ENCODE results near the gene GUCA1A. TPM values are rescaled to one million over a fixed set of nuclear protein-coding genes. Genes with fewer than 3 reads are reported as not detected.

Gene GUCA1A
- total RNA-seq, 6 donors from 2014 or later, result not detected

- H3K27me3 ChIP-seq, result no peaks in the 10 kb centered on the region
- H3K4me3 ChIP-seq, result no peak overlapping the region
- H3K9me3 ChIP-seq, result no peaks in the 10 kb centered on the region
- no peak overlapping the region for H3K27ac ChIP-seq
- H3K36me3 ChIP-seq, result no peaks in the 10 kb centered on the region
- ATAC-seq (ENCODE audit: low FRiP score in 2 of 2), result no peak
- TF ChIP-seq EP300 (IDR thresholded peaks at IDR 0.05) (no peak), CTCF (IDR thresholded peaks at IDR 0.05) (no peak), POLR2AphosphoS5 (IDR thresholded peaks at IDR 0.05) (no peak), POLR2A (IDR thresholded peaks at IDR 0.05) (no peak)
- WGBS, 2 donors, result 87 to 100% methylated on average over 3 to 4 of the region's 4 CpGs
- DNase-seq, result no peak
- H3K4me1 ChIP-seq, result peaks cover 0 to 10% (median 0%) of the 10 kb centered on the region in 4 donors
Measured at GRCh38 chr6:42133926-42134325, 39.2 kb upstream of the GUCA1A start.

GRCh38 chr6:42135161-42135560 lies 38.0 kb upstream of the GUCA1A start:
- TF ChIP-seq POLR2AphosphoS5 (IDR thresholded peaks at IDR 0.05) (no peak), CTCF (IDR thresholded peaks at IDR 0.05) (no peak), EP300 (IDR thresholded peaks at IDR 0.05) (no peak), POLR2A (IDR thresholded peaks at IDR 0.05) (no peak)
- H3K4me1 ChIP-seq, result peaks cover 0 to 13% (median 7%) of the 10 kb centered on the region in 4 donors
- 92 to 94% methylated on average over 9 to 12 of the region's 12 CpGs for WGBS, 2 donors
- DNase-seq (no peak), ATAC-seq (ENCODE audit: low FRiP score in 2 of 2) (no peak)
- no peaks in the 10 kb centered on the region for H3K36me3 ChIP-seq
- H3K27ac ChIP-seq, result no peak overlapping the region
- no peak overlapping the region for H3K4me3 ChIP-seq
- H3K9me3 ChIP-seq, result no peaks in the 10 kb centered on the region
- no peaks in the 10 kb centered on the region for H3K27me3 ChIP-seq

GRCh38 chr6:42135722-42136121 lies 37.4 kb upstream of the GUCA1A start:
- DNase-seq, result no peak

GRCh38 chr6:42136508-42137193 lies 36.5 kb upstream of the GUCA1A start:
- Histone ChIP-seq H3K36me3 (no peaks in the 10 kb centered on the region), H3K27me3 (no peaks in the 10 kb centered on the region), H3K4me1 (peaks cover 0 to 25% (median 12%) of the 10 kb centered on the region in 4 donors), H3K9me3 (no peaks in the 10 kb centered on the region), H3K27ac (peak overlapping the region; percentile 31 to 69 (median 52)), H3K4me3 (no peak overlapping the region)
- TF ChIP-seq CTCF (IDR thresholded peaks at IDR 0.05) (no peak), EP300 (IDR thresholded peaks at IDR 0.05) (no peak), POLR2AphosphoS5 (IDR thresholded peaks at IDR 0.05) (no peak)
- DNase-seq, result no peak
- 40 to 51% methylated on average over 14 of the region's 14 CpGs for WGBS, 2 donors
- ATAC-seq (ENCODE audit: low FRiP score in 2 of 2), result no peak

More at GRCh38 chr6:42135722-42136121, 37.4 kb upstream of the GUCA1A start:
- no peak overlapping the region for H3K27ac ChIP-seq
- no peaks in the 10 kb centered on the region for H3K27me3 ChIP-seq
- no peaks in the 10 kb centered on the region for H3K36me3 ChIP-seq
- 87 to 95% methylated on average over 2 of the region's 2 CpGs for WGBS, 2 donors
- no peak overlapping the region for H3K4me3 ChIP-seq
- H3K9me3 ChIP-seq, result no peaks in the 10 kb centered on the region
- TF ChIP-seq POLR2AphosphoS5 (IDR thresholded peaks at IDR 0.05) (no peak), EP300 (IDR thresholded peaks at IDR 0.05) (no peak), CTCF (IDR thresholded peaks at IDR 0.05) (no peak), POLR2A (IDR thresholded peaks at IDR 0.05) (no peak)
- peaks cover 0 to 17% (median 10%) of the 10 kb centered on the region in 4 donors for H3K4me1 ChIP-seq
- ATAC-seq (ENCODE audit: low FRiP score in 2 of 2), result no peak

All from upper lobe of left lung (tissue), 6 donors.